H1 (cell line): ENCODE measurements around the gene HEXIM1. TPM values are rescaled to one million over a fixed set of nuclear protein-coding genes. Genes with fewer than 3 reads are reported as not detected.

Experiments used
- CTCF ChIA-PET: fragments of 300-600 bp; sonication (Branson Sonifier 250); formaldehyde crosslinking; loops from one replicate; lab custom pipeline; 2021; ENCODE audit not compliant: partially characterized antibody; lab: Charles Lee
- POLR2A ChIA-PET: fragments of 300-600 bp; sonication (Branson Sonifier 250); formaldehyde crosslinking; loops from one replicate; lab custom pipeline; 2021; ENCODE audit warnings: inconsistent platforms; ENCODE audit not compliant: partially characterized antibody; lab: Charles Lee
- DNase-seq, 2 experiments: peaks; one replicate each; pipeline versions ENCODE4 v3.0.0 to v3.0.0-alpha.2; 2010 to 2022; ENCODE audit warnings: low spot score in 2 of 2, low read depth in 1 of 2, mixed read lengths in 1 of 2
- FAIRE-seq: peaks from 2 replicates; lab custom pipeline; 2011; peaks lifted over from hg19 to GRCh38; lab: Jason Lieb, UNC
- H2AFZ ChIP-seq: 2 replicates; pipeline ENCODE4 v1.8.1; 2012; ENCODE audit warnings: low read length, inconsistent platforms
- H2AK5ac ChIP-seq: 2 replicates; pipeline ENCODE4 v1.6.1; 2013; ENCODE audit warnings: low read depth, low read length
- H2BK120ac ChIP-seq: replicated peaks from 2 replicates; pipeline ENCODE3; 2013; ENCODE audit warnings: low read depth, low read length, inconsistent platforms
- H2BK12ac ChIP-seq: 2 replicates; pipeline ENCODE4 v1.6.1; 2013; ENCODE audit warnings: low read depth, low read length
- H2BK15ac ChIP-seq: 2 replicates; pipeline ENCODE4 v1.6.1; 2013; ENCODE audit warnings: low read length
- H2BK20ac ChIP-seq: 2 replicates; pipeline ENCODE4 v1.6.1; 2013; ENCODE audit warnings: low read length
- H2BK5ac ChIP-seq: 2 replicates; pipeline ENCODE4 v1.6.1; 2013; ENCODE audit warnings: low read depth, low read length
- H3K14ac ChIP-seq: 2 replicates; pipeline ENCODE4 v1.6.1; 2013; ENCODE audit warnings: inconsistent platforms; ENCODE audit not compliant: insufficient read length
- H3K18ac ChIP-seq: 2 replicates; pipeline ENCODE4 v1.6.1; 2013; ENCODE audit warnings: low read length; ENCODE audit errors: extremely low read depth
- H3K23ac ChIP-seq: 2 replicates; pipeline ENCODE4 v1.6.1; 2013; ENCODE audit warnings: inconsistent platforms; ENCODE audit not compliant: insufficient read length
- H3K23me2 ChIP-seq: 2 replicates; pipeline ENCODE4 v1.6.1; 2013; ENCODE audit warnings: low read depth, low read length
- H3K27ac ChIP-seq: 2 replicates; pipeline ENCODE4 v1.6.1; 2011; ENCODE audit warnings: low read depth, low read length, inconsistent platforms
- H3K27me3 ChIP-seq, 4 experiments: replicated peaks in 1 of 4; 1 replicate in 1 of 4; 2 replicates in 3 of 4; pipeline versions ENCODE4 v1.6.1 to v1.8.1; 2011 to 2013; ENCODE audit warnings: low read length in 3 of 4, mild to moderate bottlenecking in 3 of 4, inconsistent platforms in 2 of 4, mixed read lengths in 2 of 4, moderate library complexity in 1 of 4; ENCODE audit not compliant: control insufficient read depth in 3 of 4, insufficient read depth in 3 of 4; ENCODE audit errors: extremely low read depth in 1 of 4
- H3K36me3 ChIP-seq, 4 experiments: 2 replicates each; pipeline versions ENCODE4 v1.6.1 to v1.8.1; 2011 to 2013; ENCODE audit warnings: mild to moderate bottlenecking in 4 of 4, low read length in 3 of 4, moderate library complexity in 2 of 4, control low read depth in 1 of 4, inconsistent platforms in 1 of 4; ENCODE audit not compliant: insufficient read depth in 4 of 4, control insufficient read depth in 2 of 4
- H3K4ac ChIP-seq: replicated peaks from 2 replicates; pipeline ENCODE3; 2013; ENCODE audit warnings: low read length, low read depth, mixed read lengths, inconsistent platforms; ENCODE audit not compliant: insufficient read length
- H3K4me1 ChIP-seq, 4 experiments: replicated peaks in 1 of 4; 1 replicate in 1 of 4; 2 replicates in 3 of 4; pipeline versions ENCODE4 v1.6.1 to v1.8.1; 2011 to 2013; ENCODE audit warnings: low read length in 3 of 4, inconsistent platforms in 2 of 4, mixed read lengths in 1 of 4; ENCODE audit not compliant: insufficient read depth in 4 of 4, control insufficient read depth in 3 of 4
- H3K4me2 ChIP-seq, 2 experiments: 2 replicates each; pipeline versions ENCODE4 v1.6.1 to v1.8.1; 2011 to 2013; ENCODE audit warnings: low read depth in 2 of 2, low read length in 2 of 2, control low read depth in 1 of 2, inconsistent platforms in 1 of 2, mild to moderate bottlenecking in 1 of 2; ENCODE audit not compliant: insufficient read depth in 1 of 2
- H3K4me3 ChIP-seq, 4 experiments: fragments of 200-600, 300-600 bp in 1 of 4; sonication (generic), shearing (Covaris generic), sonication (Bioruptor Twin) in 1 of 4; 2 replicates each; pipeline versions ENCODE4 v1.5.1 to v1.8.1; 2011 to 2016; ENCODE audit warnings: low read length in 4 of 4, low read depth in 3 of 4, control low read depth in 2 of 4, inconsistent platforms in 2 of 4, mild to moderate bottlenecking in 2 of 4, mixed read lengths in 1 of 4, moderate library complexity in 1 of 4; ENCODE audit not compliant: insufficient read depth in 2 of 4; ENCODE audit errors: extremely low read depth in 1 of 4
- H3K56ac ChIP-seq: replicated peaks from 2 replicates; pipeline ENCODE3; 2013; ENCODE audit warnings: low read depth, mild to moderate bottlenecking, mixed read lengths, low read length, inconsistent platforms; ENCODE audit not compliant: insufficient read length
- H3K79me1 ChIP-seq: 2 replicates; pipeline ENCODE4 v1.6.1; 2013; ENCODE audit warnings: low read depth, low read length, control low read depth
- H3K79me2 ChIP-seq, 2 experiments: 2 replicates each; pipeline versions ENCODE4 v1.6.1 to v1.8.1; 2012 to 2013; ENCODE audit warnings: low read length in 2 of 2, mild to moderate bottlenecking in 2 of 2, inconsistent platforms in 1 of 2; ENCODE audit not compliant: insufficient read depth in 2 of 2, control insufficient read depth in 1 of 2
- H3K9ac ChIP-seq, 4 experiments: replicated peaks in 1 of 4; 1 replicate in 1 of 4; 2 replicates in 3 of 4; pipeline versions ENCODE4 v1.6.1 to v1.8.1; 2011 to 2013; ENCODE audit warnings: low read depth in 3 of 4, low read length in 3 of 4, control low read depth in 2 of 4, mild to moderate bottlenecking in 2 of 4, moderate library complexity in 2 of 4, inconsistent platforms in 1 of 4; ENCODE audit errors: extremely low read depth in 1 of 4
- H3K9me3 ChIP-seq, 2 experiments: 2 replicates each; pipeline versions ENCODE4 v1.6.1 to v1.8.1; 2012 to 2013; ENCODE audit warnings: mild to moderate bottlenecking in 2 of 2, moderate library complexity in 2 of 2, control low read depth in 1 of 2, inconsistent platforms in 1 of 2, low read depth in 1 of 2, low read length in 1 of 2, mixed read lengths in 1 of 2; ENCODE audit not compliant: insufficient read depth in 2 of 2
- H4K20me1 ChIP-seq, 2 experiments: replicated peaks in 1 of 2; 2 replicates each; pipeline versions ENCODE3 to v1.8.1; 2011 to 2013; ENCODE audit warnings: inconsistent platforms in 2 of 2, low read length in 2 of 2, mild to moderate bottlenecking in 1 of 2; ENCODE audit not compliant: insufficient read depth in 2 of 2, control insufficient read depth in 1 of 2
- H4K5ac ChIP-seq: 2 replicates; pipeline ENCODE4 v1.6.1; 2013; ENCODE audit warnings: low read length, low read depth, mixed read lengths, inconsistent platforms; ENCODE audit not compliant: insufficient read length
- H4K8ac ChIP-seq: 2 replicates; pipeline ENCODE4 v1.8.0; 2013; ENCODE audit warnings: mild to moderate bottlenecking, moderate library complexity, low read length, inconsistent platforms; ENCODE audit not compliant: insufficient read depth; ENCODE audit errors: extremely low read depth
- H4K91ac ChIP-seq: replicated peaks from 2 replicates; pipeline ENCODE3; 2013; ENCODE audit warnings: low read length, mixed read lengths, inconsistent platforms; ENCODE audit not compliant: insufficient read length
- CBX8 ChIP-seq: fragments of 300-800, 300-1000 bp; sonication (generic); IDR thresholded peaks from 2 replicates; pipeline ENCODE4 v1.7.1; 2016; ENCODE audit warnings: low read depth, low read length, borderline replicate concordance
- KDM1A ChIP-seq: fragments of 200-600, 300-600 bp; sonication (generic); IDR thresholded peaks from 2 replicates; pipeline ENCODE4 v1.7.1; 2016; ENCODE audit warnings: mild to moderate bottlenecking, low read length, borderline replicate concordance
- SAP30 ChIP-seq: fragments of 300-600 bp; sonication (generic); IDR thresholded peaks from 2 replicates; pipeline ENCODE4 v1.7.1; 2012; ENCODE audit warnings: low read length, moderate library complexity, mild to moderate bottlenecking, inconsistent platforms; ENCODE audit not compliant: insufficient read depth, insufficient replicate concordance
- WGBS, 2 experiments: shearing (Covaris generic) in 1 of 2; methylation state at CpG; one replicate each; pipeline versions ENCODE4 v1.1.6 to v1.1.7; 2013 to 2015; ENCODE audit warnings: low lambda C conversion rate in 2 of 2, mixed read lengths in 2 of 2, inconsistent platforms in 1 of 2, low coverage in 1 of 2, missing lambda C conversion rate in 1 of 2; ENCODE audit not compliant: insufficient replicate concordance in 2 of 2, insufficient coverage in 1 of 2, insufficient read length in 1 of 2; ENCODE audit errors: extremely low coverage in 1 of 2, missing lambda C conversion rate in 1 of 2; 5-methylcytosine and 5-hydroxymethylcytosine counted together
- polyA plus RNA-seq, 7 experiments: library from polyadenylated mRNA; depleted of rRNA in 3 of 7; stranded (reverse) in 5 of 7; unstranded in 2 of 7; fragments of >200 nt in 5 of 7; fragments of 200-250 nt in 2 of 7; gene quantifications; 1 replicate in 5 of 7; 2 replicates in 1 of 7; 4 replicates in 1 of 7; pipeline versions ENCODE4 v1.2.1 to v1.2.3, GENCODE V29; 2011 to 2013; ENCODE audit warnings: missing spikeins in 2 of 7, mixed read lengths in 2 of 7
- total RNA-seq: library from RNA; stranded (reverse); fragmentation: NEBNext Ultra II Directional; extraction: Animal tissue kit (Norgen Biotek cat#: 25700); gene quantifications from 2 replicates; pipeline ENCODE4 v1.2.1, GENCODE V29; 2021

HEXIM1 gene
- total and polyA plus RNA-seq, 2 of the 8 experiments (the other 6 are each of a cell fraction or from before 2014, with no cell fraction given), result 9.1 to 38.3 TPM

- H3K4me2 ChIP-seq, result no peak overlapping the region
- POLR2A ChIA-PET, result interaction anchor here (1.1 to 15.8 kb wide), 6 partner anchors 12 to 32 kb away, joined by 3 to 185 read pairs (median 5); partner anchors contain the start of genes HEXIM1 and HEXIM2
- FAIRE-seq, result no peak
Measured at GRCh38 chr17:45128989-45129388, 19.3 kb upstream of the HEXIM1 start.

More at GRCh38 chr17:45128989-45129388, 19.3 kb upstream of the HEXIM1 start:
- no peaks in the 10 kb centered on the region for H3K9me3 ChIP-seq
- no peak overlapping the region for H3K9ac ChIP-seq
- H3K14ac ChIP-seq, result no peak overlapping the region
- H4K91ac ChIP-seq, result no peak overlapping the region
- no peaks in the 10 kb centered on the region for H3K36me3 ChIP-seq
- H4K8ac ChIP-seq, result no peak overlapping the region
- H3K56ac ChIP-seq, result no peak overlapping the region
- H3K79me1 ChIP-seq, result no peaks in the 10 kb centered on the region
- H2BK20ac ChIP-seq, result no peak overlapping the region
- H4K5ac ChIP-seq, result no peak overlapping the region
- no peak overlapping the region for H3K23ac ChIP-seq
- H2BK12ac ChIP-seq, result no peak overlapping the region
- CTCF ChIA-PET, result interaction anchor here (1.2 to 11.7 kb wide), 6 partner anchors 9 to 68 kb away, joined by 3 to 156 read pairs (median 20); no protein-coding TSS in a partner anchor
- WGBS, 2 experiments, result 98% methylated on average over 2 of the region's 2 CpGs; no CpG with 5 or more reads in 1 of the 2 experiments
- peaks cover 0 to 20% (median 10%) of the 10 kb centered on the region in 4 experiments; a peak in 5 of 7 replicates for H3K4me1 ChIP-seq
- H2BK5ac ChIP-seq, result no peak overlapping the region
- H2BK120ac ChIP-seq, result no peak overlapping the region
- TF ChIP-seq KDM1A, result 0 out of 2 replicates have a peak, but pooled peaks have one; percentile 15
- no peak for TF ChIP-seq SAP30
- no peak for TF ChIP-seq CBX8
- TF ChIP-seq, all 59 proteins: peak for 1
- Histone ChIP-seq H4K20me1 (peaks cover 5 to 13% of the 10 kb centered on the region in 2 experiments), H3K4ac (no peak overlapping the region), H2AFZ (no peak overlapping the region), H3K4me3 (no peak overlapping the region), H3K23me2 (peaks cover 8% of the 10 kb centered on the region; the same call in 1 of the 2 replicates), H3K18ac (no peak overlapping the region), H3K79me2 (no peaks in the 10 kb centered on the region), H3K27me3 (no peaks in the 10 kb centered on the region), H2BK15ac (no peak overlapping the region), H2AK5ac (no peak overlapping the region), H3K27ac (no peak overlapping the region)
- no peak for DNase-seq
